ENCODE results near the gene PARK7.

GRCh38 chr1:8020032-8020431 lies 58.5 kb downstream of the PARK7 start:
- TF ChIP-seq CTCF (conservative IDR thresholded peaks at IDR 0.05; ENCODE audit: low read depth, low read length), result no peak
- TF ChIP-seq EZH2 (IDR thresholded peaks at IDR 0.05; ENCODE audit: borderline replicate concordance, low read depth, low read length, poor library complexity, severe bottlenecking), result no peak
